NCI-H345 treated with DMSO at 0.1 percent for 48 hours (cell line): ENCODE measurements around the gene KLHL3.

Experiments used
- DNase-seq: peaks from one replicate; lab custom pipeline; 2025; ENCODE audit not compliant: unreplicated experiment; lab: John Stamatoyannopoulos, UW

KLHL3 gene

GRCh38 chr5:137584262-137584661, 151.6 kb downstream of the KLHL3 start:
- no peak for DNase-seq

- DNase-seq, result no peak
Measured at GRCh38 chr5:137583129-137583528, 152.8 kb downstream of the KLHL3 start.

DNA sequence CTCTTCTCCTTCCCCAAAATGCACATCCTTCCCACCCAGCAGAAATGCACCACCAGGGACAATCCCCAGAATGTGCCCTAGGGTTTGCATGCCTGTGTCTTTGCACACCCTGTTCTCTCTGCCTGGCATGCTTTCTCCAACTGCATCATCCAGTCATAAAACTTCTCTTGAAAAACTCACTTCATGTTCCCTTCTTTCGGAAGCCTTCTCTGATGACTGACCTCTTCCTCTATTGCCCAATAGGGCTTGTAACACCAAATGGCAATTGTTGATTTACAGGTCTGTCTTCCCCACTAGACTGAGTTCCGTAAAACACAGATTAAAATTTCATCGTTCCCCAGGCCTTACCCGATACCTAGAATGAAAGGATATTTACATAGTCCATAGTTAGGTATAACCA, 153.7 kb downstream of the KLHL3 start:
- no peak for DNase-seq

DNA sequence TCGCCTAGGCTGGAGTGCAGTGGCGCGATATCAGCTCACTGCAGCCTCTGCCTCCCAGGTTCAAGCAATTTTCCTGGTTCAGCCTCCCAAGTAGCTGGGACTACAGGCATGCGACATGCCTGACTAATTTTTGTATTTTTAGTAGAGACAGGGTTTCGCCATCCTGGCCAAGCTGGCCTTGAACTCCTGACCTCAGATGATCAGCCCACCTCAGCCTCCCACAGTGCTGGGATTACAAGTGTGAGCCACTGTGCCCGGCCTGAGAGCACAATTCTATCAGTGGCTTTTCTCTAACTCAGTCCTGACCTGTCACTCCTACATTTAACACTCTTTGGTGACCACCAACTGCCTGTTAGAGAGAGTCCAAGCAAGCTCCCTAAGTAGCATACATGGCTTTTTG, 154.1 kb downstream of the KLHL3 start:
- DNase-seq, result no peak

GRCh38 chr5:137580030-137580429, 155.9 kb downstream of the KLHL3 start:
- no peak for DNase-seq

DNA sequence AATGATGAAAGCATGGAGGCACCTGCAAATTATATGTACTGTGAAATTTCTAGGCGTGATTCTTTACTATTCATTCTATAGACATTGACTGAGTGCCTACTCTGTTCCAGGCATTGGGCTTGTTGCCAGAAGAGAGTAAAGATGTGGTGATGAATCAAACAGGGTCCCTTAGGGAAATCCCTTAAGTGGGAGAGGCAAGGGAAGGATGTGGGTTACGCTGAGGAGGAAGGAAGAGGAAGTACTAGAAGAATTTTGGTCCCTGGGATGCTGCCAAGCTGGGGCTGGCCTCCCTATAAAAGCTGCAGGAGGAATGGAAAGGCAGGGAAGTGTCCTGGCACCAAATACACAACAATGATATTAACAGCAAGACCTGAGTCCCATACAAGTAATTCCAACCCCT, 160.0 kb downstream of the KLHL3 start:
- peak; percentile 3 for DNase-seq

GRCh38 chr5:137575211-137575610, 160.7 kb downstream of the KLHL3 start:
- no peak for DNase-seq

- DNase-seq, result no peak
Measured at GRCh38 chr5:137573376-137573775, 162.5 kb downstream of the KLHL3 start.

DNA sequence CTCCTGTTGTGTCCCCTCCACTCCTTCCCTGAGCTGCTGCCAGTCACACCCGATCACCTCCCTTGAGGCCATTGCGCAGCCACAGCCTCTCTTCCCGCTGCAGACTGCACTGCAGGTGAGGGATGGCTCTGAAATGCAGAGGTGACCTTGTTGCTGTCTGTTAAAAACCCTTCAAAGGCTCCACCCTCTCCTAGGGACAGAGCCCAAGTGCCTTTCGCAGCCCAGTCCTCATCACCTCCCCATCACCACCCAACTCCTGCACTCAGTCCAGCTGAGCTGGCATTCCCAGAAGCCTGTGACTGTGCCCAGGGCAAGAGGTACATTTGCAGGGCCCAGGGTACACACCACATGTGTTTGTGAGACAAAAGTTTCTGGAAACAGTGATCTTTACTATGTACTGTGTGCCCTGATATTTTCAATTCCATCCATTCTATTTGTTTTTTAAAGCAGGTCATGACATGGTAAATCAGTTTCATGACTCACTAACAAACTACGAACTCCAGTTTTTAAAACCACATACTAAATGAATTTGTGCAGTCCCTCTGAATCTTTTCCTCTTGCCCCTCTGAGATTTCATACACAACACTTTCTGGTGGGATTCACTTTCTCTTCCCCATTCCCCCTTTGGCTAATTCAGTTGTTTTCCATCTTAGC, 163.7 kb downstream of the KLHL3 start:
- no peak for DNase-seq

DNA sequence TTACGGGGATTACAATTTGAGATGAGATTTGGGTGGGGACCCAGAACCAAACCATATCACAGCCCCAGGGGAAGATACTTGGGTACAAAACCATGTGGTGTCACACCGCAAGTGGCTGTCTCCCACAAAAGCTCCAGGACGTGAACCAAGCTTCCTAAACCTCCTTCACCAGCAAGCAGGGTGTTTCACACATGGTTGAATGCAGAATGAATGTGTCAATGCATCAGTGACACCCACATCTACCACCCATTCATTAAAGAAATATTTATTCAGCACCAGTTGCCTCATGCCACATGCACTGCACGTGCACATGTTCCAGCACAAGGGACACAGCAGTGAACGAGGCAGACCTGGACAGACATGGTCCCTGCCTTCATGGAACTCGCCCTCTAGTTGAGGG, 165.8 kb downstream of the KLHL3 start:
- DNase-seq, result no peak
